ENCODE measurements around the gene TFR2.

GRCh38 chr7:100576384-100576993, 64.9 kb downstream of the TFR2 start:
- no peak for TF ChIP-seq ZNF274 (IDR thresholded peaks at IDR 0.05; ENCODE audit: low read depth, low read length)
- no peak for TF ChIP-seq SUZ12 (IDR thresholded peaks at IDR 0.05; ENCODE audit: extremely low read depth, insufficient read depth, insufficient read length)
